ENCODE results near the gene LLCFC1. TPM values are rescaled to one million over a fixed set of nuclear protein-coding genes. Genes with fewer than 3 reads are reported as not detected.

LLCFC1 gene
- total RNA-seq, 1 donor from 2014 or later: not detected

- no peak overlapping the region for H3K4me3 ChIP-seq (ENCODE audit: low read depth, low read length)
- no peak for TF ChIP-seq CTCF (conservative IDR thresholded peaks at IDR 0.05; ENCODE audit: low read depth, low read length)
- DNase-seq (ENCODE audit: low read depth): no peak
Measured at GRCh38 chr7:142938611-142939010, 673 bp upstream of the LLCFC1 start.

GRCh38 chr7:142940966-142941535 lies 1.8 kb downstream of the LLCFC1 start:
- TF ChIP-seq CTCF (conservative IDR thresholded peaks at IDR 0.05; ENCODE audit: low read depth, low read length): no peak
- no peak overlapping the region for H3K4me3 ChIP-seq (ENCODE audit: low read depth, low read length)
- DNase-seq (ENCODE audit: low read depth): no peak

GRCh38 chr7:142941541-142941940 lies 2.3 kb downstream of the LLCFC1 start:
- TF ChIP-seq CTCF (conservative IDR thresholded peaks at IDR 0.05; ENCODE audit: low read depth, low read length): no peak
- H3K4me3 ChIP-seq (ENCODE audit: low read depth, low read length): no peak overlapping the region
- no peak for DNase-seq (ENCODE audit: low read depth)

- DNase-seq (ENCODE audit: low read depth): no peak
- no peak for TF ChIP-seq CTCF (conservative IDR thresholded peaks at IDR 0.05; ENCODE audit: low read depth, low read length)
Measured at GRCh38 chr7:142942746-142943145, 3.5 kb downstream of the LLCFC1 start.

GRCh38 chr7:142943706-142944268 lies 4.5 kb downstream of the LLCFC1 start:
- no peak for TF ChIP-seq CTCF (conservative IDR thresholded peaks at IDR 0.05; ENCODE audit: low read depth, low read length)
- no peak overlapping the region for H3K4me3 ChIP-seq (ENCODE audit: low read depth, low read length)
- DNase-seq (ENCODE audit: low read depth): no peak

More at GRCh38 chr7:142942746-142943145, 3.5 kb downstream of the LLCFC1 start:
- H3K4me3 ChIP-seq (ENCODE audit: low read depth, low read length): no peak overlapping the region

- no peak overlapping the region for H3K4me3 ChIP-seq (ENCODE audit: low read depth, low read length)
- no peak for DNase-seq (ENCODE audit: low read depth)
- no peak for TF ChIP-seq CTCF (conservative IDR thresholded peaks at IDR 0.05; ENCODE audit: low read depth, low read length)
Measured at GRCh38 chr7:142945001-142945400, 5.7 kb downstream of the LLCFC1 start.

GRCh38 chr7:142948603-142949002 lies 9.3 kb downstream of the LLCFC1 start:
- no peak for TF ChIP-seq CTCF (conservative IDR thresholded peaks at IDR 0.05; ENCODE audit: low read depth, low read length)
- DNase-seq (ENCODE audit: low read depth): no peak

More at GRCh38 chr7:142948603-142949002, 9.3 kb downstream of the LLCFC1 start:
- H3K4me3 ChIP-seq (ENCODE audit: low read depth, low read length): no peak overlapping the region

Measured in epithelial cell of proximal tubule (primary cell).